HG03342 (cell line): ENCODE data around the gene SPDYE2.
"Not testable (repeated sequence)": the region's sequence is repeated elsewhere in the genome, so short reads cannot be mapped to it uniquely, and the experiment has no call there.

Experiments used
- ATAC-seq: cut with Tn5 transposase; IDR thresholded peaks from one replicate; pipeline ENCODE4 v1.9.1; 2021; ENCODE audit warnings: mild to moderate bottlenecking, moderate library complexity; ENCODE audit not compliant: unreplicated experiment

The SPDYE2 gene

GRCh38 chr7:102535062-102535615 lies 15.9 kb upstream of the SPDYE2 start:
- ATAC-seq: not testable (repeated sequence)

GRCh38 chr7:102540604-102541003 lies 10.4 kb upstream of the SPDYE2 start:
- ATAC-seq: not testable (repeated sequence)

GRCh38 chr7:102542083-102542482 lies 8.9 kb upstream of the SPDYE2 start:
- ATAC-seq: not testable (repeated sequence)

GRCh38 chr7:102542771-102543170 lies 8.3 kb upstream of the SPDYE2 start:
- ATAC-seq: not testable (repeated sequence)

- not testable (repeated sequence) for ATAC-seq
These were observed 7.4 kb upstream of the SPDYE2 start, which contains the start of gene UPK3BL2 for GRCh38 chr7:102543596-102543995. Gene UPK3BL2, minus strand, starts transcription at chr7:102543696. Its CDS starts 60 bp downstream, at chr7:102543636.

- ATAC-seq: not testable (repeated sequence)
These were observed 6.7 kb upstream of the SPDYE2 start for GRCh38 chr7:102544372-102544771.

GRCh38 chr7:102545288-102545687 lies 5.7 kb upstream of the SPDYE2 start:
- ATAC-seq: not testable (repeated sequence)

GRCh38 chr7:102546353-102546752 lies 4.7 kb upstream of the SPDYE2 start:
- ATAC-seq: peak; percentile 85

GRCh38 chr7:102568620-102569019 lies 17.6 kb downstream of the SPDYE2 start:
- not testable (repeated sequence) for ATAC-seq

- ATAC-seq: peak; percentile 84
These were observed 21.5 kb downstream of the SPDYE2 start, which contains the start of gene POLR2J3 for GRCh38 chr7:102572261-102573239. Gene POLR2J3, minus strand, starts transcription at chr7:102572583. Its CDS starts 62 bp downstream, at chr7:102572521.

GRCh38 chr7:102574607-102575006 lies 23.6 kb downstream of the SPDYE2 start:
- ATAC-seq: not testable (repeated sequence)

GRCh38 chr7:102576363-102576762 lies 25.3 kb downstream of the SPDYE2 start:
- not testable (repeated sequence) for ATAC-seq

- ATAC-seq: not testable (repeated sequence)
These were observed 26.6 kb downstream of the SPDYE2 start for GRCh38 chr7:102577315-102578240.

- not testable (repeated sequence) for ATAC-seq
These were observed 27.5 kb downstream of the SPDYE2 start for GRCh38 chr7:102578486-102578885.

GRCh38 chr7:102581722-102582121 lies 30.7 kb downstream of the SPDYE2 start:
- not testable (repeated sequence) for ATAC-seq

- not testable (repeated sequence) for ATAC-seq
These were observed 32.5 kb downstream of the SPDYE2 start for GRCh38 chr7:102583495-102583894.

- ATAC-seq: peak; percentile 44
These were observed 38.8 kb downstream of the SPDYE2 start for GRCh38 chr7:102589857-102590256.

- peak; percentile 43 for ATAC-seq
These were observed 41.5 kb downstream of the SPDYE2 start for GRCh38 chr7:102592477-102593019.

- peak; percentile 66 for ATAC-seq
These were observed 42.8 kb downstream of the SPDYE2 start for GRCh38 chr7:102593637-102594334.

- not testable (repeated sequence) for ATAC-seq
These were observed 45.0 kb downstream of the SPDYE2 start for GRCh38 chr7:102596036-102596435.
